ENCODE measurements around the gene ZNF184. TPM values are rescaled to one million over a fixed set of nuclear protein-coding genes. Genes with fewer than 3 reads are reported as not detected.
A peak's percentile ranks its signal among the peaks of the same experiment; 100 is the strongest.
"Not testable (repeated sequence)": the region's sequence is repeated elsewhere in the genome, so short reads cannot be mapped to it uniquely, and the experiment has no call there.

The ZNF184 gene
- total RNA-seq, 1 experiment from 2014 or later = 10.2 TPM

GRCh38 chr6:27428966-27429365 lies 43.9 kb downstream of the ZNF184 start:
- no peaks in the 10 kb centered on the region for H3K9me2 ChIP-seq (replicated peaks; ENCODE audit: low read length)
- H3K27me3 ChIP-seq (ENCODE audit: low read length) = no peaks in the 10 kb centered on the region
- ChIA-PET POLR2A (ENCODE audit: unreplicated experiment) (no interaction called here), CTCF (no interaction called here)
- H3K27ac ChIP-seq (ENCODE audit: low read length) = no peak overlapping the region
- TF ChIP-seq EZH2phosphoT487 (IDR thresholded peaks at IDR 0.05; ENCODE audit: borderline replicate concordance, low read length) (no peak), CTCF (conservative IDR thresholded peaks at IDR 0.05; ENCODE audit: low read depth, low read length) (no peak), EZH2 (IDR thresholded peaks at IDR 0.05; ENCODE audit: low read length, unreplicated experiment) (no peak)
- intact Hi-C loops (cut with micrococcal nuclease) = no loop called here
- H3K79me2 ChIP-seq (ENCODE audit: low read length) = no peaks in the 10 kb centered on the region
- no peaks in the 10 kb centered on the region for H3K4me1 ChIP-seq (ENCODE audit: insufficient read depth, low read length)
- no peaks in the 10 kb centered on the region; the same call in 1 of the 2 replicates for H3K9me3 ChIP-seq (ENCODE audit: low read length)
- DNase-seq = no peak
- ATAC-seq = no peak
- no peak overlapping the region for H3K4me3 ChIP-seq (ENCODE audit: low read length)
- H2AFZ ChIP-seq (ENCODE audit: low read length) = no peak overlapping the region
- no TSS peak for BruUV-seq (replicated peaks)
- no peak overlapping the region for H3K4me2 ChIP-seq (ENCODE audit: low read length)
- no peaks in the 10 kb centered on the region for H4K20me1 ChIP-seq (ENCODE audit: low read length)
- no peak overlapping the region for H3K9ac ChIP-seq (ENCODE audit: low read length)
- no peaks in the 10 kb centered on the region for H3F3A ChIP-seq (ENCODE audit: low read length, unreplicated experiment)
- no peaks in the 10 kb centered on the region for H3K36me3 ChIP-seq (ENCODE audit: low read depth, low read length)

DNA sequence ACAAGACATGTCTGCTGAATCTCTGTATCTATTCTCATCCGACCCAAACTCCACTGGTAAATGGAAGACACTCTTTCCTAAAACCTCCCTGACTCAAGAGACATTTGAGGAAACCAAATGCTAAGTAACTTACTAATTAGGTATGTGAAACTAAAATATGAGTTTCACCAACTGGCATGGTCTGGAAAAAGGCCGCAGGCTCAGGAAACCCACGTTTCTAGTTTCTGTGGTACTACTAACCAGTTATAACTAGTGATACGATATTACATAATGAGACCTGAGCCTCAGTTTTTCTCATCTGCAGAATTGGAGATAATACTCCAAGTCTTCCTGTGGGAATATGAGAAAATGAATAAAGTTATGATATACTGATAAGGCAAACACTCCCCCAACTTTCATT lies 44.4 kb downstream of the ZNF184 start:
- H3K4me2 ChIP-seq (ENCODE audit: low read length) = no peak overlapping the region
- no peak overlapping the region for H2AFZ ChIP-seq (ENCODE audit: low read length)
- H3K9ac ChIP-seq (ENCODE audit: low read length) = no peak overlapping the region
- H3K9me2 ChIP-seq (replicated peaks; ENCODE audit: low read length) = no peaks in the 10 kb centered on the region
- no peaks in the 10 kb centered on the region for H3K36me3 ChIP-seq (ENCODE audit: low read depth, low read length)
- POLR2A ChIA-PET (ENCODE audit: unreplicated experiment) = no interaction called here
- no peak overlapping the region for H3K27ac ChIP-seq (ENCODE audit: low read length)
- H4K20me1 ChIP-seq (ENCODE audit: low read length) = no peaks in the 10 kb centered on the region
- ATAC-seq (no peak), DNase-seq (no peak)
- TF ChIP-seq EZH2phosphoT487 (IDR thresholded peaks at IDR 0.05; ENCODE audit: borderline replicate concordance, low read length) = no peak
- no peak for TF ChIP-seq EZH2 (IDR thresholded peaks at IDR 0.05; ENCODE audit: low read length, unreplicated experiment)
- no peak for TF ChIP-seq CTCF (conservative IDR thresholded peaks at IDR 0.05; ENCODE audit: low read depth, low read length)
- intact Hi-C loops (cut with micrococcal nuclease) = no loop called here
- H3K27me3 ChIP-seq (ENCODE audit: low read length) = no peaks in the 10 kb centered on the region
- no peaks in the 10 kb centered on the region; the same call in 1 of the 2 replicates for H3K9me3 ChIP-seq (ENCODE audit: low read length)
- H3F3A ChIP-seq (ENCODE audit: low read length, unreplicated experiment) = no peaks in the 10 kb centered on the region
- H3K79me2 ChIP-seq (ENCODE audit: low read length) = no peaks in the 10 kb centered on the region
- CTCF ChIA-PET = no interaction called here
- BruUV-seq (replicated peaks) = no TSS peak
- no peak overlapping the region for H3K4me3 ChIP-seq (ENCODE audit: low read length)
- no peaks in the 10 kb centered on the region for H3K4me1 ChIP-seq (ENCODE audit: insufficient read depth, low read length)

DNA sequence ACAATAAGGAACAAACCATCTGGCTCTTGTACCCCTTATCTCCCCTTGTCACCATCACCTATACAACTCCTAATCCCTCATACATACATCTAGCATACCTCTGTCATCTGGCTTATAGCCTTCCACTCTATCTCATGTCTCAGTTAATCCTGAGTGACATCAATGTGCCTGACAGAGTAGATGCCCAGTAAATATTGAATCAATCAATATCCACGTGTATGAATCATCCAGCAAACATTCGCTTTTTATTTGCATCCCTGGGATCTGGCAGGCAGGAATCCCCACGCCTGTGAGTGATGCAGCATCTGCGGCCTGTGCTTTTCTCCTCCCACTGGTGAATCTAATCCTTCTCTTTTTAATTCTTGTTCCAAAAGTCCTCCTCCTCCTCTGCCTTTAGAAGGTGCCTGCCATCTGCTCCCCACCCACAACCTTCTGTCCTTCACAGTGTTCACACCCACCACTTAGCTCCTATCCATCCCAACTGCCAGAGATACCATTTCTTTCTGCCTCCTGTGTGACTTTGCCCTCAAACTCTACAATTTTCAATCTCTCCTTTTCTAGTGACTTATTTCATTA lies 46.8 kb downstream of the ZNF184 start:
- H3K9ac ChIP-seq (ENCODE audit: low read length) = no peak overlapping the region
- no peaks in the 10 kb centered on the region for H3K4me1 ChIP-seq (ENCODE audit: insufficient read depth, low read length)
- no peak overlapping the region for H3K4me2 ChIP-seq (ENCODE audit: low read length)
- H3K36me3 ChIP-seq (ENCODE audit: low read depth, low read length) = no peaks in the 10 kb centered on the region
- no peak overlapping the region for H3K4me3 ChIP-seq (ENCODE audit: low read length)
- ChIA-PET CTCF (no interaction called here), POLR2A (ENCODE audit: unreplicated experiment) (no interaction called here)
- H3K9me3 ChIP-seq (ENCODE audit: low read length) = no peaks in the 10 kb centered on the region; the same call in 1 of the 2 replicates
- BruUV-seq (replicated peaks) = no TSS peak
- H2AFZ ChIP-seq (ENCODE audit: low read length) = no peak overlapping the region
- peak; percentile 98 for ATAC-seq
- H3K27ac ChIP-seq (ENCODE audit: low read length) = no peak overlapping the region
- TF ChIP-seq EZH2 (IDR thresholded peaks at IDR 0.05; ENCODE audit: low read length, unreplicated experiment) = no peak
- no peak for TF ChIP-seq CTCF (conservative IDR thresholded peaks at IDR 0.05; ENCODE audit: low read depth, low read length)
- no peaks in the 10 kb centered on the region for H3K27me3 ChIP-seq (ENCODE audit: low read length)
- intact Hi-C loops (cut with micrococcal nuclease) = no loop called here
- DNase-seq = peak; percentile 65
- H3F3A ChIP-seq (ENCODE audit: low read length, unreplicated experiment) = no peaks in the 10 kb centered on the region
- no peaks in the 10 kb centered on the region for H4K20me1 ChIP-seq (ENCODE audit: low read length)
- no peaks in the 10 kb centered on the region for H3K9me2 ChIP-seq (replicated peaks; ENCODE audit: low read length)
- H3K79me2 ChIP-seq (ENCODE audit: low read length) = no peaks in the 10 kb centered on the region

DNA sequence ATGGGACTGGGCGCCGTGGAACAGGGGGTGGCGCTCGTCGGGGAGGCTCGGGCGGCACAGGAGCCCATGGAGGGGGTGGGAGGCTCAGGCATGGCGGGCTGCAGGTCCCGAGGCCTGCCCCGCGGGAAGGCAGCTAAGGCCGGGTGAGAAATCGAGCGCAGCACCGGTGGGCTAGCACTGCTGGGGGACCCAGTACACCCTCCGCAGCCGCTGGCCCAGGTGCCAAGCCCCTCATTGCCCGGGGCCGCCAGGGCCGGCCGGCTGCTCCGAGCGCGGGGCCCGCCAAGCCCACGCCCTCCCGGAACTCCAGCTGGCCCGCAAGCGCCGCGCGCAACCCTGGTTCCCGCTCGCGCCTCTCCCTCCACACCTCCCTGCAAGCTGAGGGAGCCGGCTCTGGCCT lies 48.1 kb downstream of the ZNF184 start:
- H3K4me2 ChIP-seq (ENCODE audit: low read length) = not testable (repeated sequence)

More for the DNA sequence above, 48.1 kb downstream of the ZNF184 start:
- intact Hi-C loops (cut with micrococcal nuclease); H3K79me2 ChIP-seq (ENCODE audit: low read length); POLR2A ChIA-PET (ENCODE audit: unreplicated experiment); H4K20me1 ChIP-seq (ENCODE audit: low read length); ATAC-seq; BruUV-seq (replicated peaks); H3K4me3 ChIP-seq (ENCODE audit: low read length); H3K9me3 ChIP-seq (ENCODE audit: low read length); H3K9ac ChIP-seq (ENCODE audit: low read length); H2AFZ ChIP-seq (ENCODE audit: low read length); DNase-seq; H3K36me3 ChIP-seq (ENCODE audit: low read depth, low read length); H3K27me3 ChIP-seq (ENCODE audit: low read length); H3K27ac ChIP-seq (ENCODE audit: low read length); H3K9me2 ChIP-seq (replicated peaks; ENCODE audit: low read length); H3F3A ChIP-seq (ENCODE audit: low read length, unreplicated experiment); CTCF ChIA-PET; H3K4me1 ChIP-seq (ENCODE audit: insufficient read depth, low read length): not testable (repeated sequence)
